ENCODE measurements around the gene HBS1L.

Gene HBS1L

DNA sequence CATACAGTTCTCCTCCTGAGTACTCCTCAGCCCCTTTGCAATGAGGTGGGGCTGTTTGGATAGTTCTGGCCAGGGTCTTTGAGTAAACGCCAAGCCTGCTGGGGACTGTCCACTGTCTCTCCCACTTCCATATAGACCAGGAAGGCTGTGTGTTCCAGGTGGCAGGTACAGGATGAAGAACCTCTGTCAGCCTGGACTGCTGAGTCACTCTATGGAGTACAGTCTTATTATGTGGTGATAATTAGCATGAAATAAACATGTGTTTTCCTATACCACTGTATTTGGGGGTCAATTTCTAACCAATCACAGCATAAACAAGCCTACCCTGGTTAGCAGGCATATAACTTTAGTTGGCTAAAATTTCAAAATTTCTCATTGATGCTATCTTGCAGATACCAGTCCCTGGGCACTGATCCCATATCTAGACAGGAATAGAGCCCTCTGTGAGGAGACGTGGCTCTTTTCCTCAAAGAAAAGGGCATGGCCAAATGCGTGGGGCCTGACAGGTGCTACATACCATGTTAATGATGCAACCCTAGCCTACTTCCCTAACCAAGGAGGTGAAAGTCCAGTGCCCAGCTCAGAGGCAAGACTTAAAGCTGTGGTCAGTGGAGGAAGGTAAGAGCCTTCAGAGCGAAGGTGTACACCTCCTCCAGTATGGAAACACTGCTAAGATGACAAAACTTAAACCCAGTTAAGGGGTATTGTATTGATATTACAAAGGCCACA is 100.2 kb downstream of the HBS1L start:
- H3K4me3 ChIP-seq (ENCODE audit: low read depth, low read length): no peak overlapping the region

DNA sequence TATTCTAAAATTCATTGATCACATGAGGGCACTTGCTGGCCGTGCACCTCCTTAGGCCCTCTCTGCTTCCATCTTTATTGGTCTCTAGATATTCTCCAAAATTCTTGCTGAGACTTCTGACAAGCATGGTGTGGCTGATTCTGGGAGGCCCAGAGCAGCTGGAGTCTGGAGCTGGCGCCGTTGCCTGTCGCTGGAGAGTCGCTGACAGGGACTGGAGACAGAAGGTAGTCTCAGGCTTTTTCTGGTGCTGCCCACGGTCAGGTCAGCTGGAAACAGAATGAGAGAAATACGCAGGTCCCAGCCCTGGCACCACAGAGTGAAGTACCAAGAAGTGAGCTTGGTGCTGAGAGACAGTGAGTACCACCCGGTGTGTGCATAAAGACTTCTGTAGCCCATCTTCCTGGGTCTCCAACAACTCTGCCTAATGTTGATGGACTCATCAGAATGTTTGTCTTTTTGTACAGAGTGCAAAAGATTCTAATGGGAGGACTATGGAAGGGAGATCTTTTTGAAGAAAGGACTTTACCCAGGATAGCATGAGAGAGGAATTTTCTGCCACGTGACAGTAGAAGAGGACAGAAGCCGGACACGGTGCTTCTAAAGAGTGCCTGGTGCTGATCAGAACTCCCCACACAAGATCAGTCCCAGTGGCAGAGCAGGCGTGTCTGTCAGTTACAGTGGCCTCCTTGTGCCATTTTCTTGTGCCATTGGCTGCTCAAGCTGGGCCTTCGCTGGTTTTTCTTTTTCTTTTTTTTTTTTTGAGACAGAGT is 102.9 kb downstream of the HBS1L start:
- H3K4me3 ChIP-seq (ENCODE audit: low read depth, low read length): no peak overlapping the region

DNA sequence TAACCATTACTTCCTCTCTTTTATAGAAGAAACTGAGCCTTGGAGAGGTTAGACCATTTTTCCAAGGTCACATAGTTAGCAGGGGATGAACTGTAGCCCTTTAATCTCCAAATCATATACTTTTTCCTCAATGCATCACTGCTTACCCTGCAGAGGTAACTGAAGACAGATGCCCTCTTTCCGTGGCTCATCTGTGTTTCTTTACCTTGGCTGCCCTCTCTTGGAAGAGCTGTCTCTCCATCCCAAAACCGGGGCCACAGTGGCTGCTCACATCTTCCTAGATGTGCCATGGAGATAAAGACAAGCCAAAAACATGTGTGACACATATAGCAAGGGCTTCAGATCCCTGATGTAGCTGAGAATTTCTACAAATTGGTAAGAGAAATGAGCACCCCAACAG is 104.1 kb downstream of the HBS1L start:
- no peak overlapping the region for H3K4me3 ChIP-seq (ENCODE audit: low read depth, low read length)

DNA sequence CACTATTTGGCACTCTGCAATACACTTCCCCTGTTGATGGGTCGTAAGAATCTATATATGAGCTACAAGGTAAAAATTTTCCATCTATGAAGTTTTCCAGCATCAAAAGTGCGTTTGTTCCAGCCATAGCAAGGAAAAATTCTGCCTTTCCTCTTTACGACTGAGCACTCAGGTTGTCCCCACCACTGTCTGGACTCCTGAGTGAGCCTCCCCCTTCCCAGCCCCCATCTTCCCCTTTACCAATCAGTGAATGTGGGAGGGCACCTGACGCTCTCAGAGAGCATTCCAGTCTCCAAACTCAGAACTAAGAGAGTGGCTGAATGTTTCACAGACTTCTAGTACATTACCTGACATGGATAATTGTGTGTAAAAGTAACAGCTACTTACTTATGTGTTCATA is 104.7 kb downstream of the HBS1L start, which contains the start of gene ALDH8A1:
Gene ALDH8A1 (minus strand): TSS at position 175 of the 400 bp plus-strand sequence. CDS start 48 bp downstream, at position 127.
- H3K4me3 ChIP-seq (ENCODE audit: low read depth, low read length): no peak within 1 kb of the TSS

DNA sequence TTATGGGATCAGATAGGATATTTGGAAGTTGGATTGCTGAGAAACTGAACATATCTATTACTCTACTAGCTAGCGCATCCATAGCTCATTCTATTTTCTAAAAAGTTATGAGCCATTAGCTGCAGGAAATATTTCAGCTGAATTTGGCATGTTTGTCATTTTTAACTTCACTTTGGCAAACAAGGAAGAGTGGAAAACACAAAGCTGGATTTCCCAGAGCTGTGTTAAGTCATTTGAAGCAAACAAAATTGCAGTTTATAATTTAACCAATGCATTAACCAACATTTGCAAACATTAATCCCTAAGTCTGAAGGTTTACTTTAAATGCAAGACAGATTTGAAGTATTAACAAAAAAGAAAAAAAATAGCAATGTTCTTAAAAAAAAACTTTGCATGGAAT is 105.9 kb downstream of the HBS1L start:
- H3K4me3 ChIP-seq (ENCODE audit: low read depth, low read length): no peak overlapping the region

DNA sequence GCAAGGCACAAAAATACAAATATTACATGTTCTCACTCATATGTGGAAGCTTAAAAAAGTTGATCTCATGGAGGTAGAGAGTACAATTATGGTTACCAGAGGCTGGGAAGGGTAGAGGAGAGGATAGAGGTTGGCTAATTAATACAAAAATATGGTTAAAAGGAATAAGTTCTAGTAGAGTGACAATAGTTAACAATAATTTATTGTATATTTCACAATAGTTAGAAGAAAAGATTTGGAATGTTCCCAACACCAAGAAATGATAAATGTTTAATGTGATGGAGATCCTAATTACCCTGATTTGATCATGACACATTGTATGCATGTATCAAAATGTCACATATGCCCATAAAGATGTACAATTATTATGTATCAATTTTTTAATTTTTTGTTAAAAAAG is 106.5 kb downstream of the HBS1L start:
- no peak overlapping the region for H3K4me3 ChIP-seq (ENCODE audit: low read depth, low read length)

DNA sequence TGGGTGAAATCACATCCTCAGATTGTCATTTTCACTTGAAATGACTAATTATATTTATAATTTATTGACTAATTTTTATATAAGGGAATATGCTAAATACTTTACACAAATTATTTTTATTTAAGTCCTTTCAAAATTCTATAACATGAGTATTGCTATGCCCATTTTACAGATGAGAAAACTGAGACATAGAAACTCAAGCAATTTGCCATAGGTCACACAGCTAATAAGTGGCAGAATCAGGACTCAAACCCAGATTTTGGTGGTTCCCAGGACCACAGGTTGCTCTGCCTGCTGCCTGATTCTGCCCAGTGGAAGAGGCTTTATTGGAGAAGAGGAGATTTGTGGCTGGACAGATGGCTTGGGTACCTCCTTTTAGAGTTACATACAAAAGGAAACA is 109.6 kb downstream of the HBS1L start:
- H3K4me3 ChIP-seq (ENCODE audit: low read depth, low read length): no peak overlapping the region

DNA sequence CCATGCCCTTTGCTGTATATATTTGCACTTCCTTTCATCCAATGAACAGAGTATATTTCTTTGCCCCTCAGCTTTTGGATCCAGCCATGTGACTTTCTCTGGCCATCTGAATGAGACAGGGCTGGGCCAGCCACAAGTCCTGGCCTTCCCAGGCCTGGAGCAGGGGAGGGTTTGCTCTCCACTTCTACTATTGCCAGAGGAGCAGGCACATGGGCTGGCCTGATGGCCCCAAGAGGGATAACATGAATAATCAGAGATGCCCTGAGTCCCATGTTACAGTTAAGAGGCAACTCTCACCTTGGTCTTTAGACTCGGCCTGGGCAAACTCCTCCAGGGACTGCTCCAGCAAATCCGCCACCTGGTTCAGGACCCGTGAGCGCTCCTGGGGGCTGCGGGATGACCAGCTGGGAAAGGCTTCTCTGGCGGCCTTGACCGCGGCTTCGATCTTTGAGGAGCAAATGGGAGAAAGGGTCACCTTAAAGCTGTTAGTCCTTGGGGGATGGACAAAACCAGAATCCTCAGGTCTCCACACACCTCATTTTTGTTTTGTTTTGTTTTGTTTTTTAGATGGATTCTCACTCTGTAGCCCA is 111.0 kb downstream of the HBS1L start:
- no peak overlapping the region for H3K4me3 ChIP-seq (ENCODE audit: low read depth, low read length)

DNA sequence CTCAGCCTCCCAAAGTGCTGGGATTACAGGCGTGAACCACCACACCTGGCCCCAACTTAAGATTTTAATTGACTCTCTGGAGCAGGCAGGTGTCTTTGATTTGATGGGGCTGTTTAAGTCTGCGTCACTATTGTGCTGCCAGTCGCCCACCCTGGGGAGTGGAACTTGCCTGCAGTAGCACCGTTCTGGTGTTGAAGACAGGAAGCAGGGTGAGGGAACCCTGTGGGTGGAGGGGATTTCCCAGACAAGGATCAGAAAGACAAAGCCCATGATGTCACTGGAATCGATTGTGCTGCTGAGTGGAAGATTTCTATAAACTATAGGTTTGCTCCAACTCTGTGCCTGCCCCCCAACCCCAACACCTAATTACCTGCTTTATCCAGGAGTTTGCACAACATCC is 115.7 kb downstream of the HBS1L start:
- no peak overlapping the region for H3K4me3 ChIP-seq (ENCODE audit: low read depth, low read length)

DNA sequence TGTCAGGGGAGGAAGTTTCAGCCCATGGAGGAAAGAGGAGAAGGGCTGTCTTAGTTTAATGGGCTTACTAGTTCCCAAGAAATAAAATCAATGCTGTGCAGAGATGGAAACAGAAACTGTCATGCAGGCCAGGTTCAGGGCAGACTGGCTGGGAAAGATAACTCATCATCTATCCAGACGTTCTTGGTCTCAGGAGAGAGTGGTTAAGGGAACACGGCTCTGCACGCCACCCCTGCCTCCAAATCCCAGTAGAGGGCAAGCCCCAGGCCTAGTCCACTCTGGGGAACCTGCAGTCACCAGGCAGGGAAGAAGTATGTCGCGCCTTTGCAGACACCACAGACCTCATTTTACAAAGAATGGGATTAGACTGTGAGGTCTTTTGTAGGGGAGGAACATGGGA is 117.2 kb downstream of the HBS1L start:
- H3K4me3 ChIP-seq (ENCODE audit: low read depth, low read length): no peak overlapping the region

DNA sequence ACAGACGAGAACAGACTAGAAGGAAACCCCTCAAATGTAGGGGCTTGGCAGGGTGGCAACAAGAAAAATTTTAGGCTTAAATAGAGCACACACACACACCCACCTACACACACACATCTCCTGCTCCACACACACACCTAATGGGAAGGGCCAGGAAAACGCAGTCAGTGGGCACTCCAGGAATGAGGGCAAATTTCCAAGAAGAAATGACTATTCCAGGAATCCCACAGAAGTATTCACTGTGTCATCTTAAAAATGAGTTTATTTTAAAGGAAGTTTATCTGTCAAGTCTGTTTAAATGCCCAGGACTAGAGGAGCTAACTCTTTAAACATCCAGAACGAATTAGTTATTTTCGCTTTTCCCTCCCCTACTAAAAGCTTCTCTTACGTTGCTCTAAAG is 117.7 kb downstream of the HBS1L start:
- no peak overlapping the region for H3K4me3 ChIP-seq (ENCODE audit: low read depth, low read length)

DNA sequence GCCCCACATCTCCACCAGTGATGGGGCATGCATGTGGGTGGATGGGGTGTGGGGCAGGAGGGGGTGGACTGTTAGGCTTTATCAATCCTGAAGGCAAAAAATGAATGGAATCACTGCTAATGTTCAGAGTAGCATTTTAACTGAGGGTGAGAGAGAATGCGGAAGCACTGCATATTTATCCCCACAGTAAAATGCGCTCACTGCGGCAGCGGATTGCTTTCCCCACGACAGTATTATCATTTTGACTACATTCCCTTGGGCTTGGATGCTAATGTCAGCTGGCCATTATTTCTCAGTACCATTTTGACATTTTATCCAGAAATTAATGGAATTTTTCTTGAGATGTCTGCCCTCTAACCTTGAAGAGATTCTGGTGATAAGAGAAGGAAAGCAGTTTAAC is 118.1 kb downstream of the HBS1L start:
- no peak overlapping the region for H3K4me3 ChIP-seq (ENCODE audit: low read depth, low read length)

DNA sequence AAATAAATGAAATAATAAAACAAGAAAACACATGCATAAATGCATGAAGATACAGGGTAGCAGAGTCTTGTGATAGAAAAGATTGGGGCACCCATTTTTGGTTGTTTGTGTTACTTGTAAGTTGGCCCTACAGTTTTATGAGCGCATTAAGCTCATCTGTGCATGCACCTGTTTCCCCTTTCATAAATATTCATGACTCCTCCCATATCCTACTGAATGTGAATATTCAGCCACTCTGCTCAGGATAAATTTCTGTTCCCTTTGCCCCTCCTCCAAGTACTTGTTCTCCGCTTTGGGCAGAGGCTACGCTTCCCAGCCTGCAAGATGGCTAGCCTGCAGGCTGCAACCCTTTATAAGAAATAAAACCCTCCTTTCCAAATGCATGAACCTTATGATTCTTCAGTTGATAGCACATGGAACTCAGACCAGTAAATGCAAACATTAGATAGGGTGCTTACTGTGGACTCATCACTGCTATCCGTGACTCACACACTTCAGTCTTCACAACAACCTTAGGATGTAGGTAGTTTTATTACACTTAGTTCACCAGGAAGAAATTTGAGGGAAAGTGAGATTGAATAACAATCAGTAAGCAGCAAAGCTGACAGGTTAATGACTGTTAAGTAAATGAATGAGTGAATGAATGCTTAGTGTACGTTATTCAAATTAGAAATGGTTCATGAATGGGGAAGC is 119.7 kb downstream of the HBS1L start:
- H3K4me3 ChIP-seq (ENCODE audit: low read depth, low read length): no peak overlapping the region

DNA sequence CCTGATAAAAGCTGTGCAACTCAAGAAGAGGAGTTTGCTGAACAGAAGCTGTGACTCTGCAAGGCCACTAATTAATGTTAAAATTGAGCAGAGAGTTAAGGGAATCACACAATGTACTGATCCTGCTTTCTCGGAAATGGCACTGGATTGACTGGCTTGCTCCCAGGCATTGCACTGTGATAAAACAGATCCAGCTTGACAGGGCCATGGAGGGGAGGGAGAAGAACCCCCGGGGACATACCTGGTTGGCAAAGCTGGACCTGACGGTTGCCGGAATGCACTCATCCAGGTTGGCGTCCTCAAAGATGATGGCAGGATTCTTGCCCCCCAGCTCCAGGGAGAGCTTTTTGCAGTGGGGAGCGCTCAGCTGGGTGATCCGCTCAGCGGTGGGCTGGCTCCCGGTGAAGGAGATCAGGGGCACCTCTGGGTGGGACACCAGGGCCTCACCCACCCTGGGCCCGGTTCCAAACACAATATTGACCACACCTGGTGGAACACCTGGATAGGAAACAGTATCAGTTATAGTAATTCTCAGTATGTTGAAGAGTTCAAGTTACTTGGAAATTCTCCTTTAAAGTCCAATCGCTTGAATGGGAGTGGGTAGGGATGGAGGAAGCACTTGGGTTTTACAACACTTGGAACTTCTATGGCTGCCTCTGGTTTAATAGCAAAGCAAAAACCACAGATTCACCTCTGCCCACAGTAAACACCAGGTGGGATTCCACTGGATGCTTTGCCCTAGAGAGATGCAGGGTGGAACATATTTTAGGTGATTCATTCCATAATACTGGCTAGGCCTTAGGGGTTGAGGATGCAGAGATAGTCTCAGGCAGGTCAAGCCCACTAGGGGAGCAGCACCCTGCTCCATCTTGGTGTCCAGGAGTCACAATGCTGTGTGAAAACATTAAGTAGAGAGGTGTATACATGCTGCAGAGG is 121.8 kb downstream of the HBS1L start:
- H3K4me3 ChIP-seq (ENCODE audit: low read depth, low read length): no peak overlapping the region

DNA sequence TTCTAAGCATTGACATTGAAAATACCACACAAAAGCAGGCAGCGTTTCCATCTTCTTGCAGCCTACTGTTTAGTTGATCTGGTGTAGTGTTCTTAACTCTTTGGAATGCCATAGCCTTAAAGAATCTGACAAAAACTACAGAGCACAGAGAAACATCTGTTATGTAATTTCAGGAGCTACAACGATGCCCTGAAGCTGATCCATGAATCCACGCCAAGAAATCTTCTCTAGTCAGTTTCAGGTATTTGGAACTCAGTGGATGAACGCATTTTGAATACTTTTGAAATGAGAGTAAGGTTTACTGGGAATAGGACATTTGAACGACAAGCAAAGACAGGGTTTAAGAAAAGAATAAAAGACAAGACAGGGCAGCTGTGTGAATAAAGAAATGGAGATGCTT is 122.5 kb downstream of the HBS1L start:
- H3K4me3 ChIP-seq (ENCODE audit: low read depth, low read length): no peak overlapping the region

DNA sequence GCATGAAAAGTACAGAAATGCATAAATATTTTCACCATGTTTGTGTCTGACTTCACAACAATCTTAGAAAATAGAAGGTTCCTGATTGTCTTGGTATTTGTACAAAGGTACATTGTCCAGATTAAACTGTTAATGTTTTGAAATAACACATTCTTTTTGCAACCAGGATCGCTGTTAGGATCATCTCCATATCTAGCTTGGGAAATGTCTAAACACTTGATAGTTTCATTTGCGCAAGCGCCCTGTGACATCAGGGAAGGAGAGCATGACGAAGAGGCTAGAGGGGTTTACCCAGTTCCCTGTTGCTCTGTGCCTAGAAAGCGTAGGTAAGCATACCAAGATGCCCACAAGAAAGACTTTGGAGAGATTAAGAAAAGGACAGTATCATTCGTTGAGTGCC is 124.2 kb downstream of the HBS1L start:
- H3K4me3 ChIP-seq (ENCODE audit: low read depth, low read length): no peak overlapping the region

DNA sequence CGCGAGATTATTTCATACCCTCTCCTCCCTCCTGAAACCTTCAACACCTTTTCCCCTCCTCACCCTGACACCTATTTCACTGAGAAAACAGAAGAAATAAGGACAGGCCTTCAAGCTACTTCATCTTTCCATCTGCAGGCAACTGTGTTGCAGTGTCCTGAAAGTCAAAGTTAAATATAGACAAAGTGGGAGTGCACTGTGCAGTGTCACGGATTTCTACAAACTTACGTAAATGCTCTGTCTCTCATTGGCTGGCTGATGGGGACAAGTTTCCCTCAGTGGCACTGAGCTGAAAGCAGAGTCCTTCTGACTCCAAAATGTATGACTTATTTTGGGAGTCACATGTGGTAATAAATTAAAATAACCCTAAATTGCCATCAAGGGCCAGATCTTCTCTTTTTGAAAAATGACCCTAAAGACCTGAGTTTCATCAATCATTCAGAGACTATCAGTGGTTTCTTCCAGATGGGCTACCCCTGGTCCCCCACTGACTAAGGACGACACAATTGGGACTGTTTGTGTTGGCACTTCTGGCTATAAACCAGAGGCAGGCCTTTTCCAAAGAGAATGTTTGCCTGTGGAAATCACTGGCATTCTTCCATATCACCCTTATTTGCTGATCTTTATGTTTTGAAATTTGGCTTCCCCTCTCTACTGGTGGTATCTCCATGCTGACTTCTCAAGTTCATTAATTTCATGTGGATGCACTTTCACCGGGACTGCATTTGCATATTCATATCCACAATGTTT is 126.3 kb downstream of the HBS1L start:
- H3K4me3 ChIP-seq (ENCODE audit: low read depth, low read length): no peak overlapping the region

DNA sequence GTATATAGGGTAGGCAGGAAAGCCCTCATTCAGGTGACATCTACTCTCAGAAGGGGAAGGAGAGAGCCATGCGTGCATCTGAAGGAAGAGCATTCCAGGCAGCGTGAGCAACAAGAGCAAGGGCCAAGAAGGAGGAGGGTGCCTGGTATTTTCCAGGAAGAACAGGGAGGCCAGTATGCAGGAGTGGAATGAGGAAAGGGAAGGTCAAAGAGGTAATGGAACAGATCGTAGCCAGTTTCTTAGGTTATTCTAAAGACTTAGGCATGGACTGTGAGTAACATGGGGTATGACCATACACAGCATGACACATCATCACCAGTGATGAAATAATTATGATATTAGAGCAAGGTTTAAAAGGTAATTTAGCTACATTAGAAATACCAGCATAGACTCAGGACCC is 128.8 kb downstream of the HBS1L start:
- no peak overlapping the region for H3K4me3 ChIP-seq (ENCODE audit: low read depth, low read length)

DNA sequence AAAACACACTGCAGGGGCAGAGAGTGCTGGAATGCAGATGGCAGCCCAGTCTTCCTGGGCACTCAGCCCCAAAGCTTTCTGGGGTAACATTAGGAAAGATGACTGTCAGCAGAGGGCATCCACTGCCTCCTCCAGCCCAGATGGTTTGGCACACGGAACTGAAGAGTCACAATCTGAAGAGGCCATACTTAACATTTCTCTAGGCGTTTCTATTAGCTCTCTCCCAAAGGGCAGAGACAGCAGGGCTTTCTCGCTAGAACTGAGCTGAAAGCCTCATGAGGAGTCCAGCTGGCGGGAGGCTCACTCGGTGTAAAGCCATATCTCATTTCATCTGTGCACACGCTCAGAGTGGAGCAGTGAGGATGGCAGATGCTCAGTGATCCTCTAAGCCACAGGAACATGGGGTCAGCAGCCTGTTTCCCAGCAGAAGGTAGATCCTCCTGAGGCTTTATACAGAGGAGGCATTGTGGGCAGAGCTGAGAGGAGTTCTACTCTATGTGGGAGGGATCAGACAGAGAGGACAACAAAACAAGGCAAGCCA is 132.8 kb downstream of the HBS1L start:
- H3K4me3 ChIP-seq (ENCODE audit: low read depth, low read length): no peak overlapping the region

Measured in iPS-11a (cell line).